Measurements from ENCODE around the gene EME2.

Gene EME2

GRCh38 chr16:1763521-1764511 is 8.8 kb upstream of the EME2 start:
- Histone ChIP-seq H3K9ac (ENCODE audit: insufficient read length, low read depth) (peak overlapping the region; percentile 82), H3K9me3 (ENCODE audit: insufficient read depth, low read length) (no peaks in the 10 kb centered on the region), H3K36me3 (ENCODE audit: insufficient read depth, insufficient read length, low read length) (peaks cover 89% of the 10 kb centered on the region), H3K4me3 (ENCODE audit: insufficient read length, low read depth) (peak overlapping the region; percentile 28), H3K27me3 (ENCODE audit: insufficient read depth, insufficient read length) (no peaks in the 10 kb centered on the region), H3K4me1 (ENCODE audit: insufficient read depth, insufficient read length) (peaks cover 22% of the 10 kb centered on the region)
- peak; percentile 52 for DNase-seq (ENCODE audit: low read depth, low spot score)
- TF ChIP-seq SUZ12 (IDR thresholded peaks at IDR 0.05; ENCODE audit: extremely low read depth, insufficient read depth, insufficient read length) (no peak), YY1 (IDR thresholded peaks at IDR 0.05; ENCODE audit: insufficient read depth, insufficient read length) (no peak), ZNF274 (IDR thresholded peaks at IDR 0.05; ENCODE audit: low read depth, low read length) (no peak)

GRCh38 chr16:1764971-1765370 is 7.6 kb upstream of the EME2 start:
- H3K36me3 ChIP-seq (ENCODE audit: insufficient read depth, insufficient read length, low read length): peaks cover 91% of the 10 kb centered on the region

GRCh38 chr16:1765826-1766225 is 6.8 kb upstream of the EME2 start:
- no peak for TF ChIP-seq YY1 (IDR thresholded peaks at IDR 0.05; ENCODE audit: insufficient read depth, insufficient read length)
- no peak for TF ChIP-seq ZNF274 (IDR thresholded peaks at IDR 0.05; ENCODE audit: low read depth, low read length)
- TF ChIP-seq SUZ12 (IDR thresholded peaks at IDR 0.05; ENCODE audit: extremely low read depth, insufficient read depth, insufficient read length): no peak
- no peaks in the 10 kb centered on the region for H3K27me3 ChIP-seq (ENCODE audit: insufficient read depth, insufficient read length)
- peaks cover 90% of the 10 kb centered on the region for H3K36me3 ChIP-seq (ENCODE audit: insufficient read depth, insufficient read length, low read length)
- no peaks in the 10 kb centered on the region for H3K9me3 ChIP-seq (ENCODE audit: insufficient read depth, low read length)
- peaks cover 25% of the 10 kb centered on the region for H3K4me1 ChIP-seq (ENCODE audit: insufficient read depth, insufficient read length)
- H3K9ac ChIP-seq (ENCODE audit: insufficient read length, low read depth): no peak overlapping the region
- no peak overlapping the region for H3K4me3 ChIP-seq (ENCODE audit: insufficient read length, low read depth)
- no peak for DNase-seq (ENCODE audit: low read depth, low spot score)

More at GRCh38 chr16:1764971-1765370, 7.6 kb upstream of the EME2 start:
- no peaks in the 10 kb centered on the region for H3K9me3 ChIP-seq (ENCODE audit: insufficient read depth, low read length)
- H3K9ac ChIP-seq (ENCODE audit: insufficient read length, low read depth): peak overlapping the region; percentile 82
- no peak for TF ChIP-seq SUZ12 (IDR thresholded peaks at IDR 0.05; ENCODE audit: extremely low read depth, insufficient read depth, insufficient read length)
- no peak for TF ChIP-seq YY1 (IDR thresholded peaks at IDR 0.05; ENCODE audit: insufficient read depth, insufficient read length)
- no peak for TF ChIP-seq ZNF274 (IDR thresholded peaks at IDR 0.05; ENCODE audit: low read depth, low read length)
- peaks cover 25% of the 10 kb centered on the region for H3K4me1 ChIP-seq (ENCODE audit: insufficient read depth, insufficient read length)
- H3K27me3 ChIP-seq (ENCODE audit: insufficient read depth, insufficient read length): no peaks in the 10 kb centered on the region
- no peak overlapping the region for H3K4me3 ChIP-seq (ENCODE audit: insufficient read length, low read depth)
- DNase-seq (ENCODE audit: low read depth, low spot score): no peak

DNA sequence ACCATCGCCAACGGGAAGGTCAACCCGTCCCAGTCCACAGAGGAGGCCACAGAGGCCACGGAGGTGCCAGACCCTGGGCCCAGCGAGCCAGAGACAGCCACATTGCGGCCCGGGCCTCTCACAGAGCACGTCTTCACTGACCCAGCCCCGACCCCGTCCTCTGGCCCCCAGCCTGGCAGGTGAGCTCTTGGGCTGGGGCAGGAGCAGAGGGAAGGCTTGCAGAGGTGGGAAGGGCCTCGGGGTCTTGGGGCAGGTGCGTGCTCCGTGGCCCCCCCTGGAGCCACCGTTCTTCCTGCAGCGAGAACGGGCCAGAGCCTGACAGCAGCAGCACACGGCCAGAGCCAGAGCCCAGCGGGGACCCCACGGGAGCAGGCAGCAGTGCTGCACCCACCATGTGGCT is 6.4 kb upstream of the EME2 start:
- no peak for TF ChIP-seq YY1 (IDR thresholded peaks at IDR 0.05; ENCODE audit: insufficient read depth, insufficient read length)
- no peak for TF ChIP-seq ZNF274 (IDR thresholded peaks at IDR 0.05; ENCODE audit: low read depth, low read length)
- no peak for TF ChIP-seq SUZ12 (IDR thresholded peaks at IDR 0.05; ENCODE audit: extremely low read depth, insufficient read depth, insufficient read length)
- peaks cover 25% of the 10 kb centered on the region for H3K4me1 ChIP-seq (ENCODE audit: insufficient read depth, insufficient read length)
- no peak overlapping the region for H3K9ac ChIP-seq (ENCODE audit: insufficient read length, low read depth)
- no peaks in the 10 kb centered on the region for H3K9me3 ChIP-seq (ENCODE audit: insufficient read depth, low read length)
- H3K27me3 ChIP-seq (ENCODE audit: insufficient read depth, insufficient read length): no peaks in the 10 kb centered on the region
- H3K36me3 ChIP-seq (ENCODE audit: insufficient read depth, insufficient read length, low read length): peaks cover 86% of the 10 kb centered on the region
- DNase-seq (ENCODE audit: low read depth, low spot score): no peak
- no peak overlapping the region for H3K4me3 ChIP-seq (ENCODE audit: insufficient read length, low read depth)

- peaks cover 84% of the 10 kb centered on the region for H3K36me3 ChIP-seq (ENCODE audit: insufficient read depth, insufficient read length, low read length)
Observed at GRCh38 chr16:1766701-1767100, 5.9 kb upstream of the EME2 start.

DNA sequence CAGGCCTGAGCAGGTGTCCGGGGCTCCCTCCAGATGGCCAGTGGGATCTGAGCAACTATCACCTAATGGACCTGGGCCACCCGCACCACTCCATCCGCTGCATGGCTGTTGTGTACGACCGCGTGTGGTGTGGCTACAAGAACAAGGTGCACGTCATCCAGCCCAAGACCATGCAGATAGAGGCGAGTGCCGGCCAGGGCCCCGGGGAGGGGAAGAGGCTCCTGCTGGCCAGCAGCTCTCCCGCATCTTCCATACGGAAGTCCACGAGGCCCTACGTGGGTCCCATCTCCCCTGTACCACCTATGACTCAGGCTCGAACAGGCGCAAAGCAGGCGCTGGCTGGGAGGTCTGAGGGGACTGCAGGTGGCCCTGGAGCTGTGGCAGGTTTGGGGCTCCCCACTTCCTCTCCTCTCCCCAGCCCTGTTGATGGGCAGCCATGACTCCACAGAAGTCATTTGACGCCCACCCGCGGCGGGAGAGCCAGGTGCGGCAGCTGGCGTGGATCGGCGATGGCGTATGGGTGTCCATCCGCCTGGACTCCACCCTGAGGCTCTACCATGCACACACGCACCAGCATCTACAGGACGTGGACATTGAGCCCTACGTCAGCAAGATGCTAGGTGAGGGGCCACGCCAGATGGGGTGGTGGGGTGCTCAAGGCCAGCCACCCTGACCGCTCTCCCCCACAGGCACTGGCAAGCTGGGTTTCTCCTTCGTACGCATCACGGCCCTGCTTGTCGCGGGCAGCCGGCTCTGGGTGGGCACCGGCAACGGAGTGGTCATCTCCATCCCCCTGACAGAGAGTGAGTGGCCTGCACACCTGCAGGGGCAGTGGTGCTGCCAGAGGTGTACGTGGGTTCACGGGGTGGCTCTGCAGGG is 5.3 kb upstream of the EME2 start:
- Histone ChIP-seq H3K9ac (ENCODE audit: insufficient read length, low read depth) (no peak overlapping the region), H3K4me1 (ENCODE audit: insufficient read depth, insufficient read length) (peaks cover 25% of the 10 kb centered on the region), H3K27me3 (ENCODE audit: insufficient read depth, insufficient read length) (no peaks in the 10 kb centered on the region), H3K36me3 (ENCODE audit: insufficient read depth, insufficient read length, low read length) (peaks cover 84% of the 10 kb centered on the region), H3K9me3 (ENCODE audit: insufficient read depth, low read length) (no peaks in the 10 kb centered on the region), H3K4me3 (ENCODE audit: insufficient read length, low read depth) (no peak overlapping the region)
- no peak for TF ChIP-seq YY1 (IDR thresholded peaks at IDR 0.05; ENCODE audit: insufficient read depth, insufficient read length)
- TF ChIP-seq ZNF274 (IDR thresholded peaks at IDR 0.05; ENCODE audit: low read depth, low read length): no peak
- no peak for TF ChIP-seq SUZ12 (IDR thresholded peaks at IDR 0.05; ENCODE audit: extremely low read depth, insufficient read depth, insufficient read length)
- no peak for DNase-seq (ENCODE audit: low read depth, low spot score)

More at GRCh38 chr16:1766701-1767100, 5.9 kb upstream of the EME2 start:
- no peaks in the 10 kb centered on the region for H3K27me3 ChIP-seq (ENCODE audit: insufficient read depth, insufficient read length)
- H3K9ac ChIP-seq (ENCODE audit: insufficient read length, low read depth): no peak overlapping the region
- no peak for DNase-seq (ENCODE audit: low read depth, low spot score)
- H3K4me3 ChIP-seq (ENCODE audit: insufficient read length, low read depth): no peak overlapping the region
- peaks cover 25% of the 10 kb centered on the region for H3K4me1 ChIP-seq (ENCODE audit: insufficient read depth, insufficient read length)
- TF ChIP-seq ZNF274 (IDR thresholded peaks at IDR 0.05; ENCODE audit: low read depth, low read length) (no peak), SUZ12 (IDR thresholded peaks at IDR 0.05; ENCODE audit: extremely low read depth, insufficient read depth, insufficient read length) (no peak), YY1 (IDR thresholded peaks at IDR 0.05; ENCODE audit: insufficient read depth, insufficient read length) (no peak)
- H3K9me3 ChIP-seq (ENCODE audit: insufficient read depth, low read length): no peaks in the 10 kb centered on the region
